Right ventricle myocardium inferior (tissue), 1 donor: ENCODE measurements around the gene OTOR. TPM values are rescaled to one million over a fixed set of nuclear protein-coding genes. Genes with fewer than 3 reads are reported as not detected.

Source experiments
- total RNA-seq: library from RNA; stranded (reverse); fragmentation: NEBNext Ultra II Directional; extraction: Animal tissue kit (Norgen Biotek cat#: 25700); gene quantifications from one replicate; pipeline ENCODE4 v1.2.1, GENCODE V29; 2021
- donor health status: DM: no; HTN: yes; CAD: no; lungs with severe emphysema.

The OTOR gene
- total RNA-seq, 1 donor from 2014 or later, result not detected

Other genes starting within 250 kb of the OTOR start
- gene KIF16B, start 174.9 kb upstream of the OTOR start, total RNA-seq, result 18.4 TPM
- gene SNRPB2, start 18.3 kb upstream of the OTOR start, total RNA-seq, result 34.7 TPM